ENCODE measurements around the gene SORL1-AS1.
"Not testable (repeated sequence)": the region's sequence is repeated elsewhere in the genome, so short reads cannot be mapped to it uniquely, and the experiment has no call there.

Gene SORL1-AS1

DNA sequence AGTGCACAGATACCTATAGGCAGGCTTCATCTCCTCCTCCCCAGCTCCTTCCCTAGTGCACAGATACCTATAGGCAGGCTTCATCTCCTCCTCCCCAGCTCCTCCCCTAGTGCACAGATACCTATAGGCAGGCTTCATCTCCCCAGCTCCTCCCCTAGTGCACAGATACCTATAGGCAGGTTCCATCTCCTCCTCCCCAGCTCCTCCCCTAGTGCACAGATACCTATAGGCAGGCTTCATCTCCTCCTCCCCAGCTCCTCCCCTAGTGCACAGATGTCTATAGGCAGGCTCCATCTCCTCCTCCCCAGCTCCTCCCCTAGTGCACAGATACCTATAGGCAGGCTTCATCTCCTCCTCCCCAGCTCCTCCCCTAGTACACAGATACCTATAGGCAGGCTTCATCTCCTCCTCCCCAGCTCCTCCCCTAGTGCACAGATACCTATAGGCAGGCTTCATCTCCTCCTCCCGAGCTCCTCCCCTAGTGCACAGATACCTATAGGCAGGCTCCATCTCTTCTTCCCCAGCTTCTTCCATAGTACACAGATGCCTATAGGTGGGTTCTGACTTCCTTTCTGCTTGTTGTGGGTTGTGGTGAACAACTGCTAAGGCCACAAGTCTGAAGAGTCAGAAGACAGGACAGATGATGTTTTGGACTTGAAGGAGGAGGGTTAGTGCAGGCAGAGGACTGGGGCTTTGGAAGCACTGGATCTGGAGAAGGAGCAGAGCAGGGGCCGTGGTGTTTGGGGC is 28.9 kb upstream of the SORL1-AS1 start:
- peak overlapping the region; percentile 95 for H3K27ac Mint-ChIP-seq
- peaks cover 42% of the 10 kb centered on the region for H3K36me3 Mint-ChIP-seq (ENCODE audit: low read depth)
- not testable (repeated sequence) for H3K27me3 Mint-ChIP-seq, H3K9me3 Mint-ChIP-seq
- H3K4me1 Mint-ChIP-seq (ENCODE audit: low read depth): peaks cover 68% of the 10 kb centered on the region
- H3K4me3 Mint-ChIP-seq: peak overlapping the region; percentile 82

DNA sequence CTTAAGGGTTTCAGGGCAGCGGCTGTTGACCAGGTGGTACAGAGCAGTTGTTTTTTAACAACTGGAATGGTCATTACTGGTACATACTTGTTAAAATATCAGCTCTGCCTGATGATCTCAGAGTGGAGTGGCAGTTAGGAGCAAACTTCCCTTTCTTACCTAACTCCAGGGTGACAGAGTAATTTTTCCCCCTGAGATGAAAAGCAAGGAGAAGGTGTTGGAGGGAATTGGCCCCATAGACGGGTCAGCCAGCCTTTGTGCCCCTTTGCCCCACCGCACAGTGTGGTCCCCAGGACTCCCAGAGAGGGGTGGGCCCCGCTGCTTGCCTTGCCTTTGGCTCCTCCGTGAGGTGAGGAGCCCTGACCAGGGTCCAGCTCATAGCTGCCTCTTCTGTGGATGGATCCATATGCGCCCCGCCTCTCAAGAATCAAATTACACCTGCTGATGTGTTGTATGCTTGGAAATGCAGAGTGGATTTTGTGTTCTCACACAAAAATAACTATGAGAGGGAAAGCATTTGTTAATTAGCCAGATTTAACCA is 27.0 kb upstream of the SORL1-AS1 start:
- H3K36me3 Mint-ChIP-seq (ENCODE audit: low read depth): peaks cover 34% of the 10 kb centered on the region
- peaks cover 4% of the 10 kb centered on the region for H3K9me3 Mint-ChIP-seq
- H3K27me3 Mint-ChIP-seq: no peaks in the 10 kb centered on the region
- H3K4me1 Mint-ChIP-seq (ENCODE audit: low read depth): peaks cover 74% of the 10 kb centered on the region
- H3K27ac Mint-ChIP-seq: no peak overlapping the region
- no peak overlapping the region for H3K4me3 Mint-ChIP-seq

DNA sequence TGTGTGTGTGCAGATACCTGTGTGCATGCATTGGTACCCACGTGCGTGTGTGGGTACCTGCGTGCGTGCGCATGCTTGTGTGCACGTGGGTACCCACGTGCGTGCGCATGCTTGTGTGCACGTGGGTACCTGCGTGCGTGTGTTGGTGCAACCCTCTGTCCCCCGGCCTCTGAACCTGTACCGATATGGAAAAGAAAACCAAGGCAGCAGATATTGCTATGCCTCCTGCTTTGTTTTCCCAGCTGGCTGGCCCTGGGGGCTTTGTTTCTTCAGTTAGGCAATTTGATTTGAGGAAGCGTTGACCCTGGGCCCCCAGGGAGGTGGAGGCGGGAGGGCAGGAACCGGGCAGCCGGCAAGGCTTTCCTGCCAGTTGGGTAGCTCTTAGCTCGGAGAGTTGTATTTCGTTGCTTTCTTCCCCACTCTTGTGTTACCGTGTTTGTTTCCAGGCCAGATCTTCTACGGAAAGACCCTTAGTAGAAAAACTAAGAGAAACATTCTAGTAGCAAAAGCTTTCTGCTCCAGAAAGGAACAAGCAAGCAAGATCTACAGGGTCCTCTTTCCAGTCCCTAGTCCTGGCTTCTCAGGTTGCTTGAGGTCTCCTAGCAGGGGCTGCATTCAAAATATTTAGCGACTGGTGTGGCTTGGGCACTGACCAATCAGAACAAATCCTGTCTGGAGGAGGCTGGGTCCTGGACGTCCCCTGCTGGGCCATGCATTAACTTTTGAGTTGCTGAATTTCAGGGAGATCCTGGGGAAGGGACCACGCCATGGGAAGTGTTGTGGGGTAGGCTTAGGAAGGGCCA is 26.3 kb upstream of the SORL1-AS1 start:
- Mint-ChIP-seq H3K27me3 (no peaks in the 10 kb centered on the region), H3K4me1 (ENCODE audit: low read depth) (peaks cover 75% of the 10 kb centered on the region), H3K4me3 (no peak overlapping the region), H3K9me3 (peaks cover 1% of the 10 kb centered on the region), H3K27ac (no peak overlapping the region), H3K36me3 (ENCODE audit: low read depth) (peaks cover 29% of the 10 kb centered on the region)

DNA sequence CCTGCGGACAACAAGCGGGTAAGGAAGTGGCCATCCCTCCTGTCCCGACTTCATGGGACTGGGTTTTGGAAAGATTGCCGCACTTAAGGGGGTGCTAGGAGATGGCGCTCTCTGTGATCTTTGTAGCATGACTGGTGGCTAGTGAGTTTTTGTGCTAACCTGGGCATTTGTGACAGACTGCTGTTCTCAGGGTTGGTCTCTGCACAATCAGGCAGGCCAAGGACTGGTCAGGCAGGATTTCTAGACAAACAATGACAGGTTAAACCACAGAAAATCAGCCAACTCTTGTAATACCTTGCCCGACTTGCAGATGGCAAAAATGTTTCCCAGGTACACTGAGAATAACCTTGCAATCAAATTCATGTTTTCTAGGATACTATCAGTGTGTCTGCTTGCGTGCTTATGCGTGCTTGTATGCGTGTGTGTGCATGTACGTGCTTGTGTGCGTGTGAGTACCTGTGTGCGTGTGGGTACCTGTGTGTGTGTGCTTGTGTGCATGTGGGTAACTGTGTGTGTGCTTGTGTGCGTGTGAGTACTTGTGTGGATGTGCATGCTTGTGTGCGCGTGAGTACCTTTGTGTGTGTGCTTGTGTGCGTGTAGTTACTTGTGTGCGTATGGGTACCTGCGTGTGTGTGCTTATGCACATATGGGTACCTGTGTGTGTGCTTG is 25.6 kb upstream of the SORL1-AS1 start:
- H3K27ac Mint-ChIP-seq: no peak overlapping the region
- H3K4me3 Mint-ChIP-seq: no peak overlapping the region
- H3K4me1 Mint-ChIP-seq (ENCODE audit: low read depth): peaks cover 74% of the 10 kb centered on the region
- peaks cover 23% of the 10 kb centered on the region for H3K36me3 Mint-ChIP-seq (ENCODE audit: low read depth)
- no peaks in the 10 kb centered on the region for H3K9me3 Mint-ChIP-seq
- H3K27me3 Mint-ChIP-seq: no peaks in the 10 kb centered on the region

DNA sequence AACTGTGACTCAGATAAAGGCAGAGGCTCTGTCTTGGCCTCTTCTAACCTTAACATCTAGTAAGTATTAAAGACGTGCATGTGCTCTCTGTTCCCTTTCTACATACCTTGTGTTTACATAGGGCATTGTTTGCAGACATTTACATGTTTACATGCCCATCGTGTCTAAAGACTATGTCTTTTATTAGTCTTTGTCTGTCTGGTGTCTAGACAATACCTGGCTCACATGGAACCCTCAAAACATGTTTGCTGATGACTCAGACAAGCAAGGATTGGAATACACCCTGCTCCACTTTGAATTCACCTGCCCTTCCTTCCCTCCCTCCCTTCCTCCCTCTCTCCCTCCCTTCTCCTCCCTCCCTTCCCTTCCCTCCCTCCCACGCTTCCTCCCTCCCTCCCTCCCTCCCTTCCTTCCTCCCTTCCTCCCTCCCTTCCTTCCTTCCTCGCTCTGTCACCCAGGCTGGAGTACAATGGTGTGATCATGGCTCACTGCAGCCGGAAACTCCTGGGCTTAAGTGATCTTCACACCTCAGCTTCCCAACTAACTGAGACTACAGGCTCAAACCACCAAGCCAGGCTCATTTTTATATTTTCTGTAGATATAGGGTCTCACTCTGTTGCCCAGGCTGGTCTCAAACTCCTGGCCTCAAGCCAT is 23.7 kb upstream of the SORL1-AS1 start:
- H3K9me3 Mint-ChIP-seq: no peaks in the 10 kb centered on the region
- no peaks in the 10 kb centered on the region for H3K27me3 Mint-ChIP-seq
- H3K4me3 Mint-ChIP-seq: no peak overlapping the region
- H3K36me3 Mint-ChIP-seq (ENCODE audit: low read depth): peaks cover 30% of the 10 kb centered on the region
- peaks cover 76% of the 10 kb centered on the region for H3K4me1 Mint-ChIP-seq (ENCODE audit: low read depth)
- peak overlapping the region; percentile 54 for H3K27ac Mint-ChIP-seq

DNA sequence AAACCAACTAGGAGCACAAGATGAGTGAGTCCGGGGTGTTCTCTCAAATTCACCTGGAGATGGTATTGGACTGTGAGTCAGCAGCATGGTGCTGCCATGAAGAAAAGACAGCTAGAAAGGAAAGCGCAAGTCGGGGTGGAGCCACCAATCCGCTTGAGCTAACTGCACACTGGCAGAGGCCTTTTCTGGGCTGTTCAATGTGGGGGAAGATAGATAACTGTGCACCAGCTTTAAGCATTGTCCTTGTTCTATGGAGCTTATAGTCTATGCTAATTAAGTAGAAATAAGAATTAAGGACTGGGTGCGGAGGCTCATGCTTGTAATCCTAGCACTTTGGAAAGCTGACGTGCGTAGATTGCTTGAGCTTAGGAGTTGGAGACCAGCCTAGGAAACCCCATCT is 21.9 kb upstream of the SORL1-AS1 start:
- peaks cover 46% of the 10 kb centered on the region for H3K36me3 Mint-ChIP-seq (ENCODE audit: low read depth)
- H3K4me1 Mint-ChIP-seq (ENCODE audit: low read depth): peaks cover 92% of the 10 kb centered on the region
- no peaks in the 10 kb centered on the region for H3K9me3 Mint-ChIP-seq
- no peaks in the 10 kb centered on the region for H3K27me3 Mint-ChIP-seq
- H3K27ac Mint-ChIP-seq: peak overlapping the region; percentile 2
- H3K4me3 Mint-ChIP-seq: no peak overlapping the region

DNA sequence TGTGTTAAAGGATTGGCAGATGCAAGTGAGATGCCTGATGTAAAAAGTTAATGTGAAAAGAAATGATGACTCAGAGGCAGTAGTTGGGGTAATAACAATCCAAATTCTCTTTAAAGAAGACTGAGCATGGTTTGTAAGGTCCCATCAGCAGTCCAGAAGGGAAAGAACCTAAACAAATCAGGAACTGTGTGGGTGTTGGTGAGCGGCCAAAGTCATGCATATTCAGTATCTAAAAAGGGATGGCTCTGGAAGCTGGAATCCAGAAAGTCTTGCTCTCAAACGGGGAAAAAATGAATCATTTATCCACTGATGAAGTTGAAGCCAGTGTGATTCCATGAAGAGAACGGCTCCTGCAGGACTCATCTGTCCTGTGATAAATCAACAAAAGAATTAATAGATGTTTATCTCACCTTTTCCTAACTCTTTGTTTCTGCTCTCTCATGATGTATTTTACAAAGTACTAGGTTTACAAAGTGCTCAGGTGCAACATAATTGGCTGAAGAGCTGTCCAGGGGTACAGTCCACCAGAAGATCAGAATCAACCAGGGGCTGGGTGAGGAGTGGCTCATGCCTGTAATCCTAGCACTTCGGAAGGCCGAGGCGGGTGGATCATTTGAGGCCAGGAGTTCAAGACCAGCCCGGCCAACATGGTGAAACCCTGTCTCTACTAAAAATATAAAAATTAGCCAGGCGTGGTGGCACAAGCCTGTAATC is 20.5 kb upstream of the SORL1-AS1 start:
- Mint-ChIP-seq H3K4me1 (ENCODE audit: low read depth) (peaks cover 92% of the 10 kb centered on the region), H3K9me3 (no peaks in the 10 kb centered on the region), H3K4me3 (peak overlapping the region; percentile 24), H3K36me3 (ENCODE audit: low read depth) (peaks cover 36% of the 10 kb centered on the region), H3K27ac (peak overlapping the region; percentile 56), H3K27me3 (no peaks in the 10 kb centered on the region)

DNA sequence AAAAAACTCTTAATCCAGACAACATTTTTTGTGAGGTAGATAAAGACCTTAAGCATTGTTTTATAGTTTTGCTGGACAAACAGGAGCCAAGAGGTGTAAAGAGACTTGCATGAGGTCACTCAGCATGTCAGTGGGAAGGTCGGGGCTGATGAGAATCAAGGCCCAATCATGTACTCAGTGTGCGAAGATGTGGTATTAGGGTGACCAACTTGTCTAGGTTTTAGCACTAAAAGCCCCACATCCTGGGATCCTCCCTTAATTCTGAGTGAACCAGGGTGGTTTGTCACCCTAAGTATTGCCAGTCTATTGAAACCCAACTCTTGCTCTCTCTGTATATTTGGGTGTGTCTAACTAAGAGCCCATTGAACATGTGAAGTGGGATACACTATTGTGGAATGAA is 19.5 kb upstream of the SORL1-AS1 start:
- H3K9me3 Mint-ChIP-seq: no peaks in the 10 kb centered on the region
- peak overlapping the region; percentile 12 for H3K4me3 Mint-ChIP-seq
- peaks cover 95% of the 10 kb centered on the region for H3K4me1 Mint-ChIP-seq (ENCODE audit: low read depth)
- H3K27me3 Mint-ChIP-seq: no peaks in the 10 kb centered on the region
- H3K27ac Mint-ChIP-seq: peak overlapping the region; percentile 56
- H3K36me3 Mint-ChIP-seq (ENCODE audit: low read depth): peaks cover 33% of the 10 kb centered on the region

DNA sequence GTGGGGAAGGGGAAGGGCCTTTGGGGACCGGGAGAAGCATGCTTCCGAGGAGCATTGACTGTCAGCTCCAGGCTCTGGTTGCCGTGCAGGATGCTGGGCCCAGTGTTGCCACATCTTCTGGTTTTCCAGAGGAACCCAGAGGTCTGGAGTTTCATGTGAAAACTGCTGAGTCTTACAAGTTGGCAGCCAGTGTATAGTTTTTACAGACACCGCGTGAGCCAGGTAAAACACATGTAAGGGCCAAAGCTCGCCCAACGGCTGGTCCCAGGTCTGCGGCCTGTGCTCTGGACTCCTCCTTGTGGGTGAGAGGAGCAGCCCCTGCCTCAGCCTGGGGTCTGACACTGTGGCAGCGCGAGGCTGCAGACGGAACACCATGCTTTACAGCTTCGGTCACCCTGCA is 18.4 kb upstream of the SORL1-AS1 start:
- H3K4me3 Mint-ChIP-seq: no peak overlapping the region
- no peaks in the 10 kb centered on the region for H3K27me3 Mint-ChIP-seq
- peaks cover 96% of the 10 kb centered on the region for H3K4me1 Mint-ChIP-seq (ENCODE audit: low read depth)
- peak overlapping the region; percentile 51 for H3K27ac Mint-ChIP-seq
- peaks cover 33% of the 10 kb centered on the region for H3K36me3 Mint-ChIP-seq (ENCODE audit: low read depth)
- H3K9me3 Mint-ChIP-seq: no peaks in the 10 kb centered on the region

DNA sequence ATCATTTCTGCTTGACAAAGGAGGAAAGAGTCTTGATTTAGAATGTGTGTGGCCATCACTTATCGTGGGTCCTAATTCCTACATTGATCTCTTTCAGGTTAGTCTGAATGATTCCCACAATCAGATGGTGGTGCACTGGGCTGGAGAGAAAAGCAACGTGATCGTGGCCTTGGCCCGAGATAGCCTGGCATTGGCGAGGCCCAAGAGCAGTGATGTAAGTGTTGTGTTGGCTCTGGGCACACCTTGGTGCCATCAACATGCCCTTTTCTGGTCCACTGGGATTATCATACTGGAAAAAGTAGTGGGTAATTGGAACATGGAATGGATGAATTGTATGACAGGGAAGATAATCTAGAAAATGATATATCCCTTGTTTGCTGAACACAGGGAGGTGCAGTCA is 17.1 kb upstream of the SORL1-AS1 start:
- peak overlapping the region; percentile 60 for H3K4me3 Mint-ChIP-seq
- H3K9me3 Mint-ChIP-seq: no peaks in the 10 kb centered on the region
- peaks cover 28% of the 10 kb centered on the region for H3K36me3 Mint-ChIP-seq (ENCODE audit: low read depth)
- H3K27ac Mint-ChIP-seq: peak overlapping the region; percentile 97
- H3K4me1 Mint-ChIP-seq (ENCODE audit: low read depth): peaks cover 97% of the 10 kb centered on the region
- no peaks in the 10 kb centered on the region for H3K27me3 Mint-ChIP-seq

DNA sequence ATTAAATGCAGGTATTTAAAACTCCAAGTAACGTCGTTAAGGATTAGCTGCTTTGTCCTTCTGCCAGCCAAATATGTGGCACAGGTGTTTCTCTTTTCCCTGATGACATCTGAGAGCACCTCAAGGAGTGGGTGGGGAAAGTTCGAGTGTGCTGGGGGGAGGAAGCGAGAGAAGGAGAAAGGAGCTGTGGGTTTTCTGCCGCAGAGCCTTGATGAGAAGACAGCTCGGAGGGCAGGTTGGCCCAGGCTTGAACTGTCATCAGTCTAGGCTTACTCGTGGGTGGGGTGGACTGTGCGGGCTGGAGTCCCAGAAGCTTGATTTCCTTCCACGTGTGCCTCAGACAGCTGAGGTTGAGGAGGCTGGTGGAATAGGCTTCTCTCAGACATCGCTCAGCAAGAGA is 15.2 kb upstream of the SORL1-AS1 start:
- H3K4me3 Mint-ChIP-seq: peak overlapping the region; percentile 60
- H3K27me3 Mint-ChIP-seq: no peaks in the 10 kb centered on the region
- peak overlapping the region; percentile 97 for H3K27ac Mint-ChIP-seq
- peaks cover 100% of the 10 kb centered on the region for H3K4me1 Mint-ChIP-seq (ENCODE audit: low read depth)
- H3K36me3 Mint-ChIP-seq (ENCODE audit: low read depth): peaks cover 23% of the 10 kb centered on the region
- H3K9me3 Mint-ChIP-seq: no peaks in the 10 kb centered on the region

DNA sequence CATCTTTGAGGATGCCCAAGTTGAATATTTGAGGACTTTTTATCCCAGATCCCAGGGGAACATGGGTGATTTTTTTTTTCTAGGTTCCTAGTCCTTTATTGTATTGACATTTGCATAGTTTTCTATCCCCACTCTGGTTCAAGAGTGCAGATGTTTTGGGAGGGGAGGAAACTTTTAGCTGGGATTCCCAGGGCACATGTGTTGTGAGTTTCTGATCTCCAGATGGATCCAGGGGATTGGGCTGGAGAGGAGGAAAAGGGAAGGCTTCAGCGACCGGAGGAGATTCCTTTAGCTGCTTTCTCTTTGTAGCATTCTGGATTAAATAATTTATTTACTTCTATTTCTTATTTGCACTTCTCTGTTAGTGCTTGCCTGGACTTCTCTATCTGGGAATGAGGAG is 14.7 kb upstream of the SORL1-AS1 start:
- Mint-ChIP-seq H3K4me1 (ENCODE audit: low read depth) (peaks cover 100% of the 10 kb centered on the region), H3K36me3 (ENCODE audit: low read depth) (peaks cover 21% of the 10 kb centered on the region), H3K4me3 (peak overlapping the region; percentile 63), H3K27ac (peak overlapping the region; percentile 97), H3K27me3 (no peaks in the 10 kb centered on the region), H3K9me3 (no peaks in the 10 kb centered on the region)

DNA sequence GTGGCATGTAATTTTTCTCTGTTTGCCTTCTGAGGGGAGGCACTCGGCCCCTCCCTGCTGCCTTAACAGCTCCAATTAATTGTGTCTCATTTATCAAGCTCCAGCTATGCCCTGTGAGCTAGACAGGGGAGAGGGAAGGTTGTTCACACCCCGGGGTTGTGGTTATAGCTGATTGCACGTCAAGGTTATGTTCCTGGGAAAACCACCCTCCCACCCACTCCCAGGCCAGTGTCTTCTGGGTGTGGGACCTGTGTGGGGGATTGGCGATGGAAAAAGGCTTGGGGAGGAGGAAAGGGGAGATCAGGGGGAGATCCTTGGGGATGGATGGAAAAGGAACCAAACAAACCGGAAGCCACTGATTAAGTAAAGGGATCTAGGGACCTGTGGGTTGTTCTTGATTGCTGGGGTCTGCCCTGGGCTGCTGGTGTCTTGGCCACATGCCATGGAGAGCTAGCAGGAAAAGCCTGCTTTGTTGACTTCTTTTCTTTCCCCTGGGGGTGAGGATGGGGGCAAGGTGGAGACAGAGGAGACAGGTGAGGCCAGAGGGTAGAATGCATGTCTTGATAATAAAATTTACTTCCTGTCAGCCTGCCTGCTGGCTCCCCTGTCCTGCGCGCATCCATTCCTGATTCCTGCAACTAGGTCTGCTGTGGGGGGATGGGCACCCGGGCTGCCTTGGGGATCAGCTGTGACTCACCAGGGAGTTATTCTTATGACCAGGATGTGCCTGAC is 13.5 kb upstream of the SORL1-AS1 start:
- Mint-ChIP-seq H3K4me3 (peak overlapping the region; percentile 68), H3K36me3 (ENCODE audit: low read depth) (peaks cover 18% of the 10 kb centered on the region)

More for the DNA sequence above, 13.5 kb upstream of the SORL1-AS1 start:
- Mint-ChIP-seq H3K9me3 (no peaks in the 10 kb centered on the region), H3K27me3 (no peaks in the 10 kb centered on the region), H3K4me1 (ENCODE audit: low read depth) (peaks cover 100% of the 10 kb centered on the region), H3K27ac (peak overlapping the region; percentile 97)
